ENCODE measurements around the gene HIF3A. TPM values are rescaled to one million over a fixed set of nuclear protein-coding genes. Genes with fewer than 3 reads are reported as not detected.

The HIF3A gene
- total RNA-seq, 3 donors from 2014 or later: 10.4 to 111 (median 20.6) TPM

- no peak overlapping the region for H3K27ac ChIP-seq
- no peaks in the 10 kb centered on the region for H3K9me3 ChIP-seq
- H3K27me3 ChIP-seq: no peaks in the 10 kb centered on the region
- no peak overlapping the region for H3K4me3 ChIP-seq
- DNase-seq (ENCODE audit: low spot score in 2 of 2): no peak
- H3K4me1 ChIP-seq: no peaks in the 10 kb centered on the region
- intact Hi-C loops (cut with DNase I; ENCODE audit: low total_unique reads): no loop called here
- TF ChIP-seq, protein P1, sequence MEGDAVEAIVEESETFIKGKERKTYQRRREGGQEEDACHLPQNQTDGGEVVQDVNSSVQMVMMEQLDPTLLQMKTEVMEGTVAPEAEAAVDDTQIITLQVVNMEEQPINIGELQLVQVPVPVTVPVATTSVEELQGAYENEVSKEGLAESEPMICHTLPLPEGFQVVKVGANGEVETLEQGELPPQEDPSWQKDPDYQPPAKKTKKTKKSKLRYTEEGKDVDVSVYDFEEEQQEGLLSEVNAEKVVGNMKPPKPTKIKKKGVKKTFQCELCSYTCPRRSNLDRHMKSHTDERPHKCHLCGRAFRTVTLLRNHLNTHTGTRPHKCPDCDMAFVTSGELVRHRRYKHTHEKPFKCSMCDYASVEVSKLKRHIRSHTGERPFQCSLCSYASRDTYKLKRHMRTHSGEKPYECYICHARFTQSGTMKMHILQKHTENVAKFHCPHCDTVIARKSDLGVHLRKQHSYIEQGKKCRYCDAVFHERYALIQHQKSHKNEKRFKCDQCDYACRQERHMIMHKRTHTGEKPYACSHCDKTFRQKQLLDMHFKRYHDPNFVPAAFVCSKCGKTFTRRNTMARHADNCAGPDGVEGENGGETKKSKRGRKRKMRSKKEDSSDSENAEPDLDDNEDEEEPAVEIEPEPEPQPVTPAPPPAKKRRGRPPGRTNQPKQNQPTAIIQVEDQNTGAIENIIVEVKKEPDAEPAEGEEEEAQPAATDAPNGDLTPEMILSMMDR (IDR thresholded peaks at IDR 0.05): no peak
- TF ChIP-seq POLR2AphosphoS5 (IDR thresholded peaks at IDR 0.05): no peak
- no peak for TF ChIP-seq POLR2A (IDR thresholded peaks at IDR 0.05)
- no peaks in the 10 kb centered on the region for H3K36me3 ChIP-seq
Observed at GRCh38 chr19:46279177-46279576, 17.7 kb upstream of the HIF3A start.

DNA sequence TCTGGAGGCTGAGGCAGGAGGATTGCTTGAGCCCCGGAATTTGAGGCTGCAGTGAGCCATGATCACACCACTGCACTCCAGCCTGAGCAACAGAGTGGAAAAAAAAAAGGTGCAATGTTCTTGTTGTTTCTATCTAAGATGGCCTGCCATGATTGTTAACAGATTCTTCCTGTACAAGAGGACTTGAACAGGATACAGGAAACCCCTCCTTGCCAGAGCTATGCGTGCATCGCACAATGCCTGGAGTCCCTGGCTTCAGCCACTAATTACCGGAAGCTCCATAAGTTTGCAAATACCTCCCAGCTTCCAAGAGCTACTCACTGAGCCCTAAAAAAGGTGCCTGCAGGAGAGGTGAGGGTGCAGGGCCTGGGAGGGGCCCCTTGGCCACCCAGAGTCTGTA is 13.1 kb upstream of the HIF3A start:
- no peak for DNase-seq (ENCODE audit: low spot score in 2 of 2)
- no peaks in the 10 kb centered on the region for H3K4me1 ChIP-seq
- H3K4me3 ChIP-seq: no peak overlapping the region
- H3K9me3 ChIP-seq: no peaks in the 10 kb centered on the region
- H3K36me3 ChIP-seq: no peaks in the 10 kb centered on the region
- TF ChIP-seq POLR2A (IDR thresholded peaks at IDR 0.05): no peak
- TF ChIP-seq, protein P1 (IDR thresholded peaks at IDR 0.05): no peak
- TF ChIP-seq POLR2AphosphoS5 (IDR thresholded peaks at IDR 0.05): no peak
- H3K27me3 ChIP-seq: no peaks in the 10 kb centered on the region
- peak overlapping the region in 1 of 2 donors; percentile 12 for H3K27ac ChIP-seq
- intact Hi-C loops (cut with DNase I; ENCODE audit: low total_unique reads): no loop called here

- Histone ChIP-seq H3K27me3 (no peaks in the 10 kb centered on the region), H3K4me1 (no peaks in the 10 kb centered on the region), H3K9me3 (peaks cover 0 to 2% of the 10 kb centered on the region in 2 donors), H3K4me3 (no peak overlapping the region), H3K36me3 (no peaks in the 10 kb centered on the region), H3K27ac (no peak overlapping the region)
- DNase-seq (ENCODE audit: low spot score in 2 of 2): no peak
- TF ChIP-seq, protein P1 (IDR thresholded peaks at IDR 0.05): no peak
- no peak for TF ChIP-seq POLR2A (IDR thresholded peaks at IDR 0.05)
- no peak for TF ChIP-seq POLR2AphosphoS5 (IDR thresholded peaks at IDR 0.05)
- intact Hi-C loops (cut with DNase I; ENCODE audit: low total_unique reads): no loop called here
Observed at GRCh38 chr19:46284635-46285034, 12.2 kb upstream of the HIF3A start.

- Histone ChIP-seq H3K27me3 (no peaks in the 10 kb centered on the region), H3K4me3 (no peak overlapping the region), H3K9me3 (peaks cover 8 to 10% of the 10 kb centered on the region in 2 donors), H3K4me1 (no peaks in the 10 kb centered on the region), H3K27ac (no peak overlapping the region), H3K36me3 (no peaks in the 10 kb centered on the region)
- TF ChIP-seq POLR2AphosphoS5 (IDR thresholded peaks at IDR 0.05) (no peak), POLR2A (IDR thresholded peaks at IDR 0.05) (no peak)
- TF ChIP-seq, protein P1 (IDR thresholded peaks at IDR 0.05): no peak
- no peak for DNase-seq (ENCODE audit: low spot score in 2 of 2)
- intact Hi-C loops (cut with DNase I; ENCODE audit: low total_unique reads): no loop called here
Observed at GRCh38 chr19:46287585-46287984, 9.3 kb upstream of the HIF3A start.

DNA sequence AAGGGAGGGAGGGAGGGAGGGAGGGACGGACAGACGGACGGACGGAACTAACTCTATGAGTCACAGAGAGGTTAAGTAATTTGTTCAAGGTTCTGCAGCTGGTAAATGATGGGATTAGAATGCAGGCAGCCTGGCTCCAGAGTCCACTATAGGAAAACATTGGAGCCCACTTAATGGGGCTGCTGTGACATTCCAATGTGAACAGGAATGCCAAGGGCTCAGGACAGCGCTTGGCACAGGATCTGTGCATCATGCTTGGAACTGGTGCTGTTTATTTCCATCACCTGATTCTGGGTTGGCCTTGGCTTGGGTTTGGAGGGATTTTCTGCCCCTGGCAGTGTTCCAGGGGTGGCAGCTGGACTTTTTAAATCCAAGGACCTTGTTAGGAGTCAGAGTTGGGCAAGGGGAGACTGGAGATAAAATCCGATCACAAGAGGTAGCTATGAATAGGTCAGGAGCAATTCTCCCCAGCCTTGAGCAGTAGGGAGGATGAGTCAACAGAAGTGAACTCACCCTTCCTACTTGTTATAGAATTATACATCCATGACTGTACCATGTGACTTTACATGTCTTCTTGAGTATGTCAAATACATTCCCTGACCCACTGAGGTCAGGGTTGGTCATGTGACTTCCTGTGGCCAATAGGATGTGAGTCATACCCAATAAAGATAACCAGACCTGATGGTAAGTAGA is 7.8 kb upstream of the HIF3A start:
- Histone ChIP-seq H3K4me3 (no peak overlapping the region), H3K9me3 (peaks cover 8 to 10% of the 10 kb centered on the region in 2 donors), H3K27me3 (no peaks in the 10 kb centered on the region), H3K4me1 (no peaks in the 10 kb centered on the region), H3K27ac (peak overlapping the region in 1 of 2 donors; percentile 19), H3K36me3 (no peaks in the 10 kb centered on the region)
- no peak for DNase-seq (ENCODE audit: low spot score in 2 of 2)
- intact Hi-C loops (cut with DNase I; ENCODE audit: low total_unique reads): no loop called here
- TF ChIP-seq, protein P1 (IDR thresholded peaks at IDR 0.05): no peak
- TF ChIP-seq POLR2A (IDR thresholded peaks at IDR 0.05) (no peak), POLR2AphosphoS5 (IDR thresholded peaks at IDR 0.05) (no peak)

All from breast epithelium (tissue), 4 donors.